ENCODE results near the gene ARID2.

Gene ARID2

DNA sequence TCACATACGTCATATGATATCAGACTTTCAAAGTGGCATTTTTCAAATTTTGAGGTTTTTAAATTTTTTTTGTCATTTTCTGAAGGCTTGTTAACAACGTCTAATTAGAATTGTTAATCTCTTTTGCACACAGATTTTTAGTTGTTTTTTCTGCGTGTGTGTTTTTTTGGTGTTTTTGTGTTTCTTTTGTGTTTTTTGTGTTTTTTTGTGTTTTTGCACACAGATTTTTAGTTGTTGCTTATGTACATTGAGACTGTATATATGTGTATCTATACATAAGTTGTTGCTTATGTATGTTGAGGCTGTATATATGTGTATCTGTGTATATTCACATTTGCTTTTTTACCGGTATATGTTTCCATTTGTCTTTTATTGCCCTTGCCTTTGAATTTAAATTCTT, 30.8 kb downstream of the ARID2 start:
- no peak for DNase-seq (ENCODE audit: low read depth in 1 of 2, low spot score in 1 of 2)

DNA sequence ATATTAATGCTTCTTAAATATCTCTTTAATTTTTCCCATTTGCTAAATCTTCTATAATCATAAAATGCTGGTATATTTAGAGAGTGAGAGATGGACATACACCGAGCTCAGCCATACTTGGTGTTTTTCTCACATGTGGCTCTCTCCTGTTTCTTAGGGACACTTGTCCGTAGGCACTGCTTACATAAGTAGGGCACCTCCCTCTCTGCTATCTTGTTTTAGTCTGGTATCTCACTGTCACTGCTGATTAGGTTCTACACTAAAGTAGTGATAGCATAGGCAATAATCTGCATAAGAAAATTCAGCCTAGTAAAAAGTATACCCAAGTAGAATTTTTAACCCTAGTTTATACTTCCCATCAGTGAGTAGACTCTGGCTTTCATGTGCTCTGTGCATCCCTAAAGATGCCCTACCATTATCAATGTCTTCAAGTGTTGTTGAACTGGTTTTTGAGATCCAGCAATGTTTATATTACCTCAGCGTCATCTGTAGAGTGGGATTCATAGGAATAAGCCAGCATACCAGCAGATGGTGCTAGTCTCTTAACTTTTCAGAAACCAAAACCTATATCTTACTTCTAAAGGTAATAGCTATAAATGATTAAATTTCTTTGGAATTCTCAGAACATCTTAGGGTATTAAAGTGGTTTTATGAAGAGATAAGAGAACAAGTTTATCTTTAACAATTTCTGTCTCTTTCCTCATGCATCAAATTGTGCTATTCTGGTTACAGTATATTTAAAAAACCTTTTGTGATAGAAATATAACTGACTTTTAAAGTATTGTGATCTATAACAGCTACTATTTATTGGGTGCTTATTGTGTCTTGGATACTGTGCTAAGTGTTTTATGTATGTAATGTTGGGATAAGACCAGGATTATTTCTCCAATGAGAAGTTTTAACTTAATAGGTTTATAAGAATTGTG, 32.9 kb downstream of the ARID2 start:
- peak in 1 of 2 donors; percentile 4 for DNase-seq (ENCODE audit: low read depth in 1 of 2, low spot score in 1 of 2)

DNA sequence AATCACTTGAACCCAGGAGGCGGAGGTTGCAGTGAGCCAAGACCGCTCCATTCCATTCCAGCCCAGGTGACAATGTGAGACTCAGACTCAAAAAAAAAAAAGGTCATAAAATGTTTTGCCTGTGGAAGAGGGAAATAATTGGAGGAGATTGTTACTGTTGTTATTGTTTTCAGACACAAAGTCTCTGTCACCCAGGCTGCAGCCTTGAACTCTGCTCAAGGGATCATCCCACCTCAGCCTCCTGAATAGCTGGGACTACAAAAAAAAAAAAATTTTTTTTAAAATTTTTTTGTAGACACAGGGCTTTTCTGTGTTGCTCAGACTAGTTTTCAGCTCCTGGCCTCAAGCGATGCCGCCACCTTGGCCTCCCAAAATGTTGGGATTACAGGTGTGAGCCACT, 33.9 kb downstream of the ARID2 start:
- DNase-seq (ENCODE audit: low read depth in 1 of 2, low spot score in 1 of 2): no peak

DNA sequence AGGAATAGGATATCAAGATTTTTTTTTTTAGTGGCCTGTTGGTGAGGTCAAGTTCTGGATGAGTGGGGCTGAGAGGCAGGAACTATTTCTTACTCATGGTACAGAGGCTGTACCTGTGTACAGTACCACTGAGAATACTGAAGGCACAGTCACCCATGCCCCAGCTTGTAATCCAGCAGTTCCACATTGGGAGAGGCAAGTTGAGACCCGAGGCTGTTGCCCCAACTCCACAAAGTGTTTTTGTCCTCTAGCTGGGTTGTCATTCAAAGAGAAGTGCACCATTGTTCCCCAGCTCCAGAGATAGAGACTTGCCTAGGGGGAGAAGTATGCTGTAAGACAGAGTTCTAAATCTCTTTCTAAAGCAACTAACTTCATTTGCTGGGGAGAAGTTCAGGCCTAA, 38.7 kb downstream of the ARID2 start:
- no peak for DNase-seq (ENCODE audit: low read depth in 1 of 2, low spot score in 1 of 2)

DNA sequence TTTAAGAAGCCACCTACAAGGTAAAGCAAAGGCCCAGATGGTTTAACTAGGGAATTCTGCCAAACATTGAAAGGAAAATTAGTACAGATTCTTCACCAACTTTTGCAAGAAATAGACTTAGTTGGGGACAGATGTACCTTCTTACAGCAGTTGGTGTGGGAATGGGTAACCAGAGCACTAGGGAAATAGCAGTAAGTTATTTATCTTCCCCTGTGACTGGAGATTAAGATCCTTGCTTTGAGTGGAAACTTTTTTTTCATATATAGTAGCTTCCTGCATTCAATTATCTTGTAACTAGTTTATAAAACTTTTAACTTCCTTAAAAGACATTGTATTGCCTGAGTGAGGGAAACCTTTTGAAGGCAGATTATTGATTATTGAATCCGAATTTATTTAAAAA, 44.2 kb downstream of the ARID2 start:
- no peak for DNase-seq (ENCODE audit: low read depth in 1 of 2, low spot score in 1 of 2)

DNA sequence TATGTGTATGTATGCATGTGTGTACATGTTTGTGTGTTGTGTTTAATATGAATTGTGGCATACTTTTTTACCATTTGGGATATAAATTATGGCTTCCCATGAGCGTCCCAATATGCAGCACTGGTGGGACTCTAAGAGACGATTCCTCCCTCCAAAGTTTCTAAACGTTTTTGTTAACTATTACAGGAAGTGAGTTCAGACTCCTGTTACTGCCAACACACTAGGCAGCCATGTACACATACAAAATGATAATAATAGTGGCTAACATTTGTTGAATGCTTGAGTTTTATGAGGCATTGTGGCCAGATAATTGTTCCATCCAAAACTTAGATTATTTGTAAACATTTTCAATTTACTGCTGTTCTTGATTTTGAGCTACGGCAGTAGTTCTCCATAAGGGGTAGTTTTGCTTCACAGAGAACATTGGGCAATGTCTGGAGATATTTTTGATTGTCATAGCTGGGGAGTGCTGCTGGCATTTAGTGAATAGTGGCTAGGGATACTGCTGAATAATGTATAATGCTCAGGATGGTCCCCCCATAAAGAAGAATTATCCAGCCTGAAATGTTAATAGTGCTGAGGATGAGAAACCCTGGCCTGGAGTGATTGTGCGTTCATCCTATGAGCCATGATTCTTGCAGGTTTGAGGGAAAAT, 45.1 kb downstream of the ARID2 start:
- DNase-seq (ENCODE audit: low read depth in 1 of 2, low spot score in 1 of 2): no peak

DNA sequence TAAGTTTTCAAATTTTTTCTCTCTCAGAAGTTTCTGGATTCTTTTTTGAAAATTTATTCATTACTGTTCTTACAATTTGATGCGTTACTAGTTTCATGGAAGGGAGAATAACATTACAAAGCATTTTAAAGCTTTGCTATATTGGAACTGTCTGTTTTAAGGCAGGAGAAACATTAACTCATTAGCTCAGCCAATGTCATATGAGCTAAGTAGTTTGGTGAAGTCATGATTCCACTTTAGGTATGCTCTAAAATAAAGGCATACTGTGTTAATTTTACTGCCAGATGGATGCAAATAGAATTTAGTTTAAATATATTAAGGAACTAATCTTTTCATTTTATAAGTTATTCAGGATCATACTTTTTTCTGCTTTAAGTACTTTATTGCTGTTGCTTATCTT, 46.0 kb downstream of the ARID2 start:
- DNase-seq (ENCODE audit: low read depth in 1 of 2, low spot score in 1 of 2): no peak

DNA sequence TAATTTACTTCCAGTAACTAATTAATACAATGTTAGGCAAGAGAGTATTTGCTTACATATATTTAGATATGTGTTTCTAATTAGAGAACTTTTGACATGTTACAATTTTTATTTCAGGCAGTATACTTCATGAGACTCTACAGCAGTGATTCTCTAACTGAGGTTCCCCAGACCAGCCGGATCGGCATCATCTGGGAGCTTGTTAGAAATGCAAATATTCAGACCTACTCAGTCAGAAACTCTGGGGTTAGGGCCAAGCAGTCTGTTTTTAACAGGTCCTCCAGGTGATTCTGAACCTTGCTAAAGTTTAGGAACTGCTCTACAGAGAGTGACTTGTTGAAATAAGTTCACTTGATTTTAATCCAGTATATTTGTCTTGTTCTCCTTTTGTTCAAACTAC, 46.5 kb downstream of the ARID2 start:
- no peak for DNase-seq (ENCODE audit: low read depth in 1 of 2, low spot score in 1 of 2)

DNA sequence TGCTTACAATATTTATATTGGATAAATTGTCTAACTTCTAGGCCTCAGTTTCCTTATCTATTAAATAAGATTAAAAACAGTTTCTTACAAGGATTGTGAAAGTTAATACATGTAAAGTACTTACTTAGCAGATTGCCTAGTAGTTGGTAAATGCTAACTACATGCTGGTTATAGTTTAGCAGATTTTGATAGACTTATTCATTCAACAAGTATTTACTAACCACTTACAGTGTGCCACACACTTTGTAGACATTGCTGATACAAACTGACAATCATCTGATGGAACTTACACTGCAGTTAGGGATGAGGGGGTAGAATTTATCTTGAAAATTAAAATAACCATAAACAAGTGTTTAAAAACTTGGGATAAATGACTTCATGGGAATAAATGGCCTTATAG, 50.4 kb downstream of the ARID2 start:
- DNase-seq (ENCODE audit: low read depth in 1 of 2, low spot score in 1 of 2): no peak

DNA sequence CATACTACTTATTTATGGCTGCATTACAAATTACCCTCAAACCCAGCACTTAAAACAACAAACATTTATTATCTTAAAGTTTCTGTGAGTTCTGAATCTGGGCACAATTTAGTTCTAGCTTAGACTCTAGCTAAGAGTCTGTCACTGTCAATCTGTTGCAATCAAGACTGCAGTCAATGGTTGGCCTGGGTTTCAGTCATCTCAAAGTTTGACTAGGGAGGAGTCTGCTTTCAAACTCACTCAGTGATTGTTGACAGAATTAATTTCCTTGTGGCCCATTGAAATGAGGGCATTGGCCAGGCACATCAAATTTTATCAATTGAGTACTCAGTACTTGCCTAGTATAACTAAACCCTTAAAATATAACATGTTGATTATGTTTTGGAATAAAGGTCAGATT, 51.6 kb downstream of the ARID2 start:
- no peak for DNase-seq (ENCODE audit: low read depth in 1 of 2, low spot score in 1 of 2)

DNA sequence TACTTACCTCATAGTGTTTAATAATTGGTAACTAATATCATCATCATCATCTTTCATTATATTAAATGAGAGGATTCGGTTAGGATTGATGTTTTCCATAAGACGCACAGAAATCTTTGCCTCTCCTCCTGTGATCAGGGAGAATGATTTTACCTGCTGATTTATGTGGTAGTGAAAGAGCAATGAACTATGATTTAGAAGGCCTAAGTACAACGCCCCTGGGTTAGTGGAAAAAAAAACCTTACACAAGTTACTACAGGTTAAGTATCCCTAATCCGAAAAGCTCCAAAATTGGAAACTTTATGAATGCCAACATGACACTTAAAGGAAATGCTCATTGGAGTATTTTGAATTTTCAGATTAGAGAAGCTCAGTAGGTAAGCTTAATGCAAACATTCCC, 55.8 kb downstream of the ARID2 start:
- DNase-seq (ENCODE audit: low read depth in 1 of 2, low spot score in 1 of 2): no peak

DNA sequence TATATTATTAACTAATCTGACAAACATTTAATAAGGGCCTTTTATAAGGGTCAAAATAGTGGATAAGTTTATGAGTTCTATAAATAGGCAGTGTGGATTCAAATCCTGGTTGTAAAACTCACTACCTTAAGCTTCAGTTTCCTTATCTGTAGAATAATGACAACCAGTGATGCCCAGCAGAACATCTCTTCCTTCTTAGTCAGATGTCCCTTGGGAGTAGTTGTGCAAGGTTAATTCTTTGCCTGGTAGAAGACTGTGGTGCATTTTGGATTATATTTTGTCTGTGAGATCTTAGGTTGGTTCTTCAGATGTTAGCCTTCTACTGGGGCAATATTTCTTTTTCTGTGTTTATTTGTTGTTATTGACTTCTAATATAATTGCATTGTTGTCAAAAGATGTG, 59.5 kb downstream of the ARID2 start:
- no peak for DNase-seq (ENCODE audit: low read depth in 1 of 2, low spot score in 1 of 2)

DNA sequence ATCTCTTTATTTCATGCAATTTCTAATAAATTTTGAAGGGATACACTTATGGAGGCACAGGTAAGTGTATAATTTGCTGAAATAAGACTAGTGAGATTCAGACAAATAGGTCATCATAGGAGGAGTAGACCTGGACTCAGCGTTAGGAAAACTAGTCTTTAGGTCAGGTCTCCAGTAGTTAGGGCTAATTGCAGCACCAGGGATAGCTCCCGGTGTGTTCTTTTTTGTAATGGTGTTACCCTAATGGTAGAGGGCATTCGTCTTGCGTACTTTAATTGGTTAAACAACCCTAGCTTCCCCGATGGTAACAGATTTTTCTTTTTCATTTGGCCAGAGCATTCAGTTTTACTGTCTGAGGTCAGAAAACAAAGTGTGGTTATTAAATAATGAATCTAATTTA, 64.9 kb downstream of the ARID2 start:
- no peak for DNase-seq (ENCODE audit: low read depth in 1 of 2, low spot score in 1 of 2)

DNA sequence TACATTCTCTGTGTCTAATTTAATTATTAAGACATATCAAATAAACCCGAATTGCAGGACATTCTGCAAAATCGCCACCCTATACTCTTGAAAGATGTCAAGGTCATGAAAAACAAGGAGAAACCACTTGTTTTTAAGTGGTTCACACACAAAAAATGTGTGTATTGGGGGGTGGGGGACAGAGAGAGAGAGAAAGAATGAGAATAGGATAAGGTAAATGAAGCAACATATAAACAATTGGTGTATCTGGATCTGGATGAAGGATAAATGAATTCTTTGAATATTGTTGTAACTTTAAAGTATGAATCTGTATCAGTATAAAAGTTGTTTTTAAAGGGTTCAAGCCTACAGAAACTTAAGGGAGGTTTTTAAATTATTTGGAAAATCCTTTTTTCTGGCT, 72.1 kb downstream of the ARID2 start:
- DNase-seq (ENCODE audit: low read depth in 1 of 2, low spot score in 1 of 2): no peak

DNA sequence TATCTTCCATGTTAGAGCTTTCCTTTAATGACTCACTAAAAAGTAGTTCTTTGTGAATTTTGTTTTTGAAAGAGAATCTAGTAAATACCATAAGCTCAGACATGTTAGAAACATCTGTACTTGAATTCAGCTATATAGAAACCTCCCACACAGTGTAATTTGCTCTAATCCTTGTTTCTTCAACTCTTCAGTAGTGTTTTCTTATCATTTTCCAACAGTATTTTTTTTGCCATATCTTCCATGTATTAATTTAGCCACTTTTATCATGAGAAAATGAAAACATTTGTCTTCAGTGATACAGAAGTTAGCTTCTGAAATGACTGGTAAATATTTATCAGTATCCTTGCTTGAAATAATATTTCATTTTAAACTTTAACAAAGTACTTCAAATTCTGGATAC, 73.6 kb downstream of the ARID2 start:
- no peak for DNase-seq (ENCODE audit: low read depth in 1 of 2, low spot score in 1 of 2)

DNA sequence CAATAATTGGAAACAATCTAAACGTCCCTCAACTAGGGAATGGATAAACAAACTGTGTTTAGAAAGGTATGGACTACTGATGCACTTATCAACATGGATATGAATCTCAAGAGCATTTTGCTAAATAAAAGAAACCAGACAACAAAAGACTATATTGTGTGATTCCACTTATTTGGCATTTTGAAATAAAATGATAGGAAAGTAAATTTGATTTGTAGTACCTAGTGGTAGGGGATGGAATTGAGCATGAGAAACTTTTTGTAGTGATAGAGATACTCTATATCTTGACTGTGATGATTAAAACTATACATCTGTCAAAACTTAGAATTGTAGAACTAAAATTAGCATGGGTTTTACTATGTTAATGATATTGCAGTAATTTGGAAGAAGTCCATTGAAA, 87.1 kb downstream of the ARID2 start:
- no peak for DNase-seq (ENCODE audit: low read depth in 1 of 2, low spot score in 1 of 2)

DNA sequence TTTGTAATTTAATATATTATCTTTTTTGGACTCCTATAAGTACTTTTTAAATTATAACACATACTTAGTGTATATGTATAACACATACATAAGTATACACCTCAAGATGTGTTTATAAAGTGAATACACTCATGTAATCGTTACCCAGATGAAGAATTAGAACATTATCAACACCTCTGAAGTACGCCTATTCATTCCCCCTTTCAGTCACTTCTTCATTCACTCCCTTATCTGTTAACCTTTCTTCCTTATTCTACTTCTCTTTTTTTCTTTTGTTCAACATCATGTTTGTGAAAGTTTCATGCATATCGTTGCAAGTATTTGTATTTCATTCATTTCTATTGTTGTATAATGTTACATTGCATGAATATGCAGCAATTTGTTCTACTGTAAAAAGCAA, 98.5 kb downstream of the ARID2 start:
- DNase-seq (ENCODE audit: low read depth in 1 of 2, low spot score in 1 of 2): no peak

DNA sequence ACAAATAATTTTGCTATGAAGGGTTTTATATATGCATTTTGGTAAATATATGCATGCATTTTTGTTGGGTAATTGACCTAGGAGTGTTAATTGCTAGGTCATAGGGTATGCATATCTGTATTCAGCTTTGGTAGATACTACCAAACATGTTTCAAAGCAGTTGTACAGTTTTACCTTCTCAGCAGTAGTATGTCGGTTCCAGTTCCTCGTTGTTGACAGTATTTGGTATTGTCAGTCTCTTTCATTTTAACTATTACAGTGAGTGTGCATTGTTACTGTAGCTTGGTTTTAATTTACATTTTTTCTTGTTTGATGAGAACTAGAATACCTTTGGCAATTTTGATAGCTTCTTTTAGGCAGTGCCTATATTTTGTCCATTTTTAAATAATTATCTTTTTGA, 98.9 kb downstream of the ARID2 start:
- DNase-seq (ENCODE audit: low read depth in 1 of 2, low spot score in 1 of 2): no peak

DNA sequence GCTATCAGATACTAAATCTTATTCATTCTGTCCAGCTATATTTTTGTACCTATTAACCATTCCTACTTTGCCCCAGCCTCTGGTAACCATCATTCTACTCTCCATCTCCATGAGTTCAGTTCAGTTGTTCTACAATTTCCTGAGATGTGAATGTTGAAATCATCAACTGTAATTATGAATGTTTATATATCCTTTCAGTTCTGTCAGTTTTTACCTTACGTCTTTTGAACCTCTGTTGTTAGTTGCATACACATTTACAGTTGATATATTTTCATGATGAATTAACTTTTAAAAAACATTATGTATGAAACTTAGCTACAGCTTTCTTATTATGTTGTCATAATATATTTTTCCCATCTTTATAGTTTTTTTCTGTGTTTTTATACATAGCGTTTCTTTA, 102.1 kb downstream of the ARID2 start:
- DNase-seq (ENCODE audit: low read depth in 1 of 2, low spot score in 1 of 2): no peak

DNA sequence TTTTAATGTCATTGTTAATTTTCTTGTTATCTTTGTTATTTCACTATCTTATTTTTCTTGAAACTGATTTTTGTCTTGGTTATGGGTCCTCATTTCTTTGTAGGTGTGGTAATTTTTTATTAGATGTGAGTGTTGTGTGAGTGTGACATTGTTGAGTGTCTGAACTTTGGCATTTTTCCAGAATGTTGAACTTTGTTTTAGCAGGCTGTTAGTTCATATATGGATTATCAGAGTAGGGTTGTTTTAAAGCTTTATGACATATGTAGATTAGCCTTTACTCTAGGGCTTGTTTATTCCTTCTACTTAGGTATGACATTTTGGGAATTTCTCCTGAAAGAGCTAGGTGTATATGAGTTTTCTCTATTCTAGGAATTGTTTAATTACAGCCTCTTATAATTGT, 103.9 kb downstream of the ARID2 start:
- DNase-seq (ENCODE audit: low read depth in 1 of 2, low spot score in 1 of 2): no peak

DNA sequence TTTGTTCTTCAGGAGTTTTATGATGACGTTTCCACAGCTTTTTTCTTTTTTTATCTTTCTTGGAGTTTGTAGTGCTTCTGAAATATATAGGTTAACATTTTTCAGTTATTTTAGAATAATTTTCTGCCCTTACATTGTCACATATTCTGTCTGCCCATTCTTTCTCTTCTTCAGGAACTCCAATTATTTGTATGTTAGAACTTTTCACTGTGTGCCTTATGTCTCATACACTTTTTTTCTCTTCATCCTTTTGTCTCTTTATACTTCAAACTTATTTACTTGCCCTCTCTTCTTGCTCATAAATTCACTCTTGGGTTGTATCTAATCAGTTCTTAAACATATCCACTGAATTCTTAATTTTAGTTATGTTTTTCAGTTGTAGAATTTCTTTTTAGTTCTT, 105.3 kb downstream of the ARID2 start:
- DNase-seq (ENCODE audit: low read depth in 1 of 2, low spot score in 1 of 2): no peak

DNA sequence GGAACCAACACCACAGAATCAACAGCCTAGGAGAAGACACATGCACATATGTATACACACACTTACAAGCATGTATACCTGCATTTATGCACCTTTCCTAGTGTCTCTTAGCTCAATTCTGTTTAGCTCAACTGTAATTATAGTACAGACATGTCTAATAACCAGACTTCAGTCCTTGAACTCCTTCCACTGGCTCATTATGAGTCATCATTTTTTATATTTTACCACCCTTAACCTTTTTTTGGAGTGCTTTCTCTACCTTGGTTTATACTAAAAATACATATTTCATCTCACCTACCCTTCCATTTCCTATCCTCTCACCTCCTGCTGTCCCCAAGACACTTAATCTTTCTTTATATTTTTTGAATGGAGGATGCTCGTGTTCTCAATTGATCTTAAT, 110.4 kb downstream of the ARID2 start:
- DNase-seq (ENCODE audit: low read depth in 1 of 2, low spot score in 1 of 2): no peak

DNA sequence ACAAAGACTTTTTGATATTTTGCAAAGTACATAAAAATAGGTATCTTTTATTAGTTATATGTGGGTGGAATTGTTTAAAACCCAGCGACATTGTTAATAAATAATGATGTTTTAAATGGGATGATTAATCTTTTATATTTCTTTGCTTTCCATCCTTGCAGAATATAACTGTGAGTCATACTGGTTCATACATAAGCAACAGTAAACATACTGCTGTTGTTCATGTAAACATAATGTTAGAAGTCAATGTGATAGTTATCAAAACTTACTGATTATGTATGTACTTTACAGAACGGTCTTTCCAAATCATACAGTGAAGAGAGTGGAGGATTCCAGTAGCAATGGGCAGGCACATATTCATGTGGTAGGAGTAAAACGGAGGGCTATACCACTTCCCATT, 119.8 kb downstream of the ARID2 start:
- no peak for DNase-seq (ENCODE audit: low read depth in 1 of 2, low spot score in 1 of 2)

Measured in activated CD4-positive, alpha-beta T cell treated with anti-CD3 and anti-CD28 coated beads, Interleukin-2, amount 50 U/mL, for 24 hours (primary cell).